ENCODE data around the gene STARD4. TPM values are rescaled to one million over a fixed set of nuclear protein-coding genes. Genes with fewer than 3 reads are reported as not detected.

STARD4 gene
- total and polyA plus RNA-seq, 4 donors, result 10.1 to 61.2 (median 34.1) TPM

DNA sequence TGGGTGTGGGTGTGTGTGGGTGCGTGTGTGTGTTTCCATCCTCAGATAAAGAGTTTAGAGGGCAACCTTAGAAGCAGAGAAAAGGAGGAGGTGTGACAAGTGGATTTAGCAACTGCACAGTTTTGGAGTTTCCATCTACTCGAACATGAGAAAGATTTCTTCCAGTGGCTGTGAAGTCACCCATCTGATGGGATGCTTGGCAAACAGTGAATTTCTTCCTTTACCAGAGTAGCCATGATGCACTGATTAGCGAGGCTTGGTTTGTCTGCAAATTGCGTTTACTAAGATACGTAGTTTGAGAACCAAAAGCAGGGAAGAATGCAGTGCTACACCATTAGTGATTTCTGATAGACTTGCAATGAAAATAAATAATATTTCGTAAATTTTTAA lies 791 bp upstream of the STARD4 start:
- no peak for DNase-seq (ENCODE audit: low spot score)
- Histone ChIP-seq H3K36me3 (ENCODE audit: control insufficient read depth in 4 of 4, insufficient read depth in 3 of 4, low read depth in 1 of 4, low read length in 3 of 4) (no peaks in the 10 kb centered on the region), H3K27me3 (ENCODE audit: control insufficient read depth in 4 of 4, insufficient read depth in 4 of 4, low read length in 3 of 4) (no peaks in the 10 kb centered on the region), H3K9me3 (ENCODE audit: control insufficient read depth in 4 of 4, low read length in 3 of 4) (no peaks in the 10 kb centered on the region), H3K4me3 (ENCODE audit: low read depth in 1 of 3, low read length in 3 of 3) (peak overlapping the region; percentile 59 to 74 (median 70)), H3K27ac (ENCODE audit: low read depth in 1 of 2, low read length in 2 of 2) (peak overlapping the region; percentile 92 to 95), H3K4me1 (ENCODE audit: control insufficient read depth in 4 of 4, insufficient read depth in 4 of 4, low read length in 3 of 4) (peaks cover 5 to 31% (median 21%) of the 10 kb centered on the region in 4 donors), H3K9ac (ENCODE audit: low read depth in 1 of 2, low read length in 2 of 2) (peak overlapping the region; percentile 57 to 85)
- WGBS, result 10% methylated on average over 6 of the region's 6 CpGs
- TF ChIP-seq RXRA (IDR thresholded peaks at IDR 0.05) (no peak), EGR1 (IDR thresholded peaks at IDR 0.05; ENCODE audit: low read depth in 2 of 2) (no peak), YY1 (IDR thresholded peaks at IDR 0.05) (no peak), NR2F2 (IDR thresholded peaks at IDR 0.05) (no peak), RAD21 (IDR thresholded peaks at IDR 0.05) (no peak), GABPA (IDR thresholded peaks at IDR 0.05 in 1 of 2, conservative IDR thresholded peaks at IDR 0.05 in 1 of 2) (no peak), TAF1 (conservative IDR thresholded peaks at IDR 0.05) (no peak), HNF4G (IDR thresholded peaks at IDR 0.05) (no peak), SP1 (IDR thresholded peaks at IDR 0.05) (no peak), FOXA1 (IDR thresholded peaks at IDR 0.05) (no peak), HNF4A (conservative IDR thresholded peaks at IDR 0.05) (no peak)
- TF ChIP-seq, protein P1, sequence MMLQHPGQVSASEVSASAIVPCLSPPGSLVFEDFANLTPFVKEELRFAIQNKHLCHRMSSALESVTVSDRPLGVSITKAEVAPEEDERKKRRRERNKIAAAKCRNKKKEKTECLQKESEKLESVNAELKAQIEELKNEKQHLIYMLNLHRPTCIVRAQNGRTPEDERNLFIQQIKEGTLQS (IDR thresholded peaks at IDR 0.05), result no peak
- TF ChIP-seq, protein P2, sequence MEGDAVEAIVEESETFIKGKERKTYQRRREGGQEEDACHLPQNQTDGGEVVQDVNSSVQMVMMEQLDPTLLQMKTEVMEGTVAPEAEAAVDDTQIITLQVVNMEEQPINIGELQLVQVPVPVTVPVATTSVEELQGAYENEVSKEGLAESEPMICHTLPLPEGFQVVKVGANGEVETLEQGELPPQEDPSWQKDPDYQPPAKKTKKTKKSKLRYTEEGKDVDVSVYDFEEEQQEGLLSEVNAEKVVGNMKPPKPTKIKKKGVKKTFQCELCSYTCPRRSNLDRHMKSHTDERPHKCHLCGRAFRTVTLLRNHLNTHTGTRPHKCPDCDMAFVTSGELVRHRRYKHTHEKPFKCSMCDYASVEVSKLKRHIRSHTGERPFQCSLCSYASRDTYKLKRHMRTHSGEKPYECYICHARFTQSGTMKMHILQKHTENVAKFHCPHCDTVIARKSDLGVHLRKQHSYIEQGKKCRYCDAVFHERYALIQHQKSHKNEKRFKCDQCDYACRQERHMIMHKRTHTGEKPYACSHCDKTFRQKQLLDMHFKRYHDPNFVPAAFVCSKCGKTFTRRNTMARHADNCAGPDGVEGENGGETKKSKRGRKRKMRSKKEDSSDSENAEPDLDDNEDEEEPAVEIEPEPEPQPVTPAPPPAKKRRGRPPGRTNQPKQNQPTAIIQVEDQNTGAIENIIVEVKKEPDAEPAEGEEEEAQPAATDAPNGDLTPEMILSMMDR (IDR thresholded peaks at IDR 0.05; ENCODE audit: low read depth, low read length, missing input control), result no peak
- TF ChIP-seq, protein P3, sequence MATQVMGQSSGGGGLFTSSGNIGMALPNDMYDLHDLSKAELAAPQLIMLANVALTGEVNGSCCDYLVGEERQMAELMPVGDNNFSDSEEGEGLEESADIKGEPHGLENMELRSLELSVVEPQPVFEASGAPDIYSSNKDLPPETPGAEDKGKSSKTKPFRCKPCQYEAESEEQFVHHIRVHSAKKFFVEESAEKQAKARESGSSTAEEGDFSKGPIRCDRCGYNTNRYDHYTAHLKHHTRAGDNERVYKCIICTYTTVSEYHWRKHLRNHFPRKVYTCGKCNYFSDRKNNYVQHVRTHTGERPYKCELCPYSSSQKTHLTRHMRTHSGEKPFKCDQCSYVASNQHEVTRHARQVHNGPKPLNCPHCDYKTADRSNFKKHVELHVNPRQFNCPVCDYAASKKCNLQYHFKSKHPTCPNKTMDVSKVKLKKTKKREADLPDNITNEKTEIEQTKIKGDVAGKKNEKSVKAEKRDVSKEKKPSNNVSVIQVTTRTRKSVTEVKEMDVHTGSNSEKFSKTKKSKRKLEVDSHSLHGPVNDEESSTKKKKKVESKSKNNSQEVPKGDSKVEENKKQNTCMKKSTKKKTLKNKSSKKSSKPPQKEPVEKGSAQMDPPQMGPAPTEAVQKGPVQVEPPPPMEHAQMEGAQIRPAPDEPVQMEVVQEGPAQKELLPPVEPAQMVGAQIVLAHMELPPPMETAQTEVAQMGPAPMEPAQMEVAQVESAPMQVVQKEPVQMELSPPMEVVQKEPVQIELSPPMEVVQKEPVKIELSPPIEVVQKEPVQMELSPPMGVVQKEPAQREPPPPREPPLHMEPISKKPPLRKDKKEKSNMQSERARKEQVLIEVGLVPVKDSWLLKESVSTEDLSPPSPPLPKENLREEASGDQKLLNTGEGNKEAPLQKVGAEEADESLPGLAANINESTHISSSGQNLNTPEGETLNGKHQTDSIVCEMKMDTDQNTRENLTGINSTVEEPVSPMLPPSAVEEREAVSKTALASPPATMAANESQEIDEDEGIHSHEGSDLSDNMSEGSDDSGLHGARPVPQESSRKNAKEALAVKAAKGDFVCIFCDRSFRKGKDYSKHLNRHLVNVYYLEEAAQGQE (IDR thresholded peaks at IDR 0.05), result no peak
- TF ChIP-seq, protein P4, sequence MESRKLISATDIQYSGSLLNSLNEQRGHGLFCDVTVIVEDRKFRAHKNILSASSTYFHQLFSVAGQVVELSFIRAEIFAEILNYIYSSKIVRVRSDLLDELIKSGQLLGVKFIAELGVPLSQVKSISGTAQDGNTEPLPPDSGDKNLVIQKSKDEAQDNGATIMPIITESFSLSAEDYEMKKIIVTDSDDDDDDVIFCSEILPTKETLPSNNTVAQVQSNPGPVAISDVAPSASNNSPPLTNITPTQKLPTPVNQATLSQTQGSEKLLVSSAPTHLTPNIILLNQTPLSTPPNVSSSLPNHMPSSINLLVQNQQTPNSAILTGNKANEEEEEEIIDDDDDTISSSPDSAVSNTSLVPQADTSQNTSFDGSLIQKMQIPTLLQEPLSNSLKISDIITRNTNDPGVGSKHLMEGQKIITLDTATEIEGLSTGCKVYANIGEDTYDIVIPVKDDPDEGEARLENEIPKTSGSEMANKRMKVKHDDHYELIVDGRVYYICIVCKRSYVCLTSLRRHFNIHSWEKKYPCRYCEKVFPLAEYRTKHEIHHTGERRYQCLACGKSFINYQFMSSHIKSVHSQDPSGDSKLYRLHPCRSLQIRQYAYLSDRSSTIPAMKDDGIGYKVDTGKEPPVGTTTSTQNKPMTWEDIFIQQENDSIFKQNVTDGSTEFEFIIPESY (IDR thresholded peaks at IDR 0.05), result no peak
- TF ChIP-seq, protein P5, sequence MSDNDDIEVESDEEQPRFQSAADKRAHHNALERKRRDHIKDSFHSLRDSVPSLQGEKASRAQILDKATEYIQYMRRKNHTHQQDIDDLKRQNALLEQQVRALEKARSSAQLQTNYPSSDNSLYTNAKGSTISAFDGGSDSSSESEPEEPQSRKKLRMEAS (IDR thresholded peaks at IDR 0.05), result no peak

Measured in liver (tissue), 9 donors.